Astrocyte of the cerebellum (primary cell): ENCODE measurements around the gene TMEM108.
A peak's percentile ranks its signal among the peaks of the same experiment; 100 is the strongest.

Experiments used
- DNase-seq: peaks from one replicate; pipeline ENCODE4 v3.0.0-alpha.2; 2011; ENCODE audit warnings: low read depth
- H3K4me3 ChIP-seq: 2 replicates; pipeline ENCODE4 v1.5.1; 2011; ENCODE audit warnings: mild to moderate bottlenecking, low read depth, low read length, moderate library complexity
- CTCF ChIP-seq: IDR thresholded peaks from 2 replicates; pipeline ENCODE4 v1.5.1; 2012; ENCODE audit warnings: low read length, low read depth, moderate library complexity, mild to moderate bottlenecking; ENCODE audit errors: missing control alignments
- in situ Hi-C: cut with HindIII; loops from 2 replicates; pipeline ENCODE4 v1.10.0; 2017; ENCODE audit warnings: low sequenced_read_pairs

The TMEM108 gene

DNA sequence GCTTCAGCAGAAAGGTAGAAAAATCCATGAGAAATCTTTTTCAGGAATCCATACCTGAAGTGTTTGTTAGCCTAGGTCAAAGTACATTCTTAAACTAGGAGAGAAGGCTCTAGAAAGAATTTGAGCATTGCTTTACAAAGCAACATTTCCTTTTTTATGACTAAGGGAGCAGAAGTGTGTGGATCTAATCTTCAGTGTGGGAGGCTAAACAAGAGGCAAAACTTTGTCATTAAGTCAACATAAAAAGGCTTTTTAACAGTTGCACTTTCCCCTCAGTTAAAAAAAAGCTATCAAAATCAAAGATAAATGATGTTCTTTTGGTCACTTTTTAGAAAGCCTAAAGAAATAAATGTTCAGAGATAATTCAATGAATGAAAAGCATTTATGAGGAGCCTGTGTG lies 154.8 kb downstream of the TMEM108 start:
- in situ Hi-C loops, result no loop called here
- no peak for DNase-seq
- TF ChIP-seq CTCF, result no peak
- H3K4me3 ChIP-seq, result no peak overlapping the region

- DNase-seq, result no peak
- no peak overlapping the region for H3K4me3 ChIP-seq
- in situ Hi-C loops, result no loop called here
- no peak for TF ChIP-seq CTCF
Measured at GRCh38 chr3:133196527-133196926, 158.3 kb downstream of the TMEM108 start.

- TF ChIP-seq CTCF, result no peak
- DNase-seq, result no peak
- in situ Hi-C loops, result no loop called here
- H3K4me3 ChIP-seq, result no peak overlapping the region
Measured at GRCh38 chr3:133197619-133198018, 159.4 kb downstream of the TMEM108 start.

- no peak for TF ChIP-seq CTCF
- no peak overlapping the region for H3K4me3 ChIP-seq
- DNase-seq, result no peak
- in situ Hi-C loops, result no loop called here
Measured at GRCh38 chr3:133206921-133207320, 168.7 kb downstream of the TMEM108 start.

GRCh38 chr3:133208184-133208583 lies 170.0 kb downstream of the TMEM108 start:
- DNase-seq, result no peak
- H3K4me3 ChIP-seq, result no peak overlapping the region

DNA sequence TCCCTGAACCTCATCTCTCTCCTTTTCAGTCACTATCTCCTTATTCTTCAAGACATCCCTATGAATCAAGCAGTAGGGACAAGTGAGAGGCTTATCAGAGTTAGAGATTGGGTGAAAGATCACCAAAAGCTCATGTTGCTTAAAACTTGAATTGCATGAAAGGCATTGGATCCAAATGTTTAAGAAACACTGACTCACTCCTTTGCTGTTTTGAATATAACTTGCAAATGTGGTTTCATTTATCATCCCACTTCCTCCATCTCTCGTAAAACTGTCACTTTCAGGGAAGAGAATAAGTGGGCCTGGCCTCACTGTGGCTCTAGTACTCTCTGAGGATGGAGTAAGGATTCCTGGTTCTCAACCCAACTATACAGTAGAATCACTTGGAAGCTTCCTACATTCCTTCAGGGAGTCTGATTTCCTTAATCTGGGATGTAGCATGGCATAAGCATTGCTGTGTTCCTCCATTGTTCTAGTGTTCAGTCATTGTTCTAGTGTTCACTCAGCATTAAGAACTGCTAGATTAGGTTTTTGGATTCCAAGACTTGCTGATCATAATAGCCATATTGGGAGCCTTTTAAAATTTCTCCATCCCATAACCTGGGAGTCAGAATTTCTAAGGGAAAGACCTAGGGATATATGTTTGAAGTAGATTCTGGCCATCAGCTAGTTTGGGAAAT lies 171.8 kb downstream of the TMEM108 start:
- TF ChIP-seq CTCF, result no peak
- in situ Hi-C loops, result no loop called here
- no peak overlapping the region for H3K4me3 ChIP-seq
- DNase-seq, result peak; percentile 24

More at GRCh38 chr3:133208184-133208583, 170.0 kb downstream of the TMEM108 start:
- TF ChIP-seq CTCF, result no peak
- in situ Hi-C loops, result no loop called here
